Thyroid gland (tissue), 4 donors: ENCODE results near the gene SP3.

Experiments
- CTCF ChIP-seq, 6 experiments: fragments of 200-600 bp in 3 of 6; fragments of 450-650 bp in 3 of 6; sonication (generic) in 3 of 6; IDR thresholded peaks; one replicate each; pipeline ENCODE4 v1.5.1; 2016 to 2019; ENCODE audit warnings: antibody characterized with exemption in 6 of 6, mild to moderate bottlenecking in 2 of 6, inconsistent platforms in 1 of 6, moderate library complexity in 1 of 6
- POLR2A ChIP-seq, 2 donors: fragments of 450-650 bp; IDR thresholded peaks; one replicate each; pipeline ENCODE4 v1.6.1; 2017; ENCODE audit warnings: antibody characterized with exemption in 2 of 2, mild to moderate bottlenecking in 2 of 2, moderate library complexity in 1 of 2

GRCh38 chr2:173996766-173997165, 31.6 kb upstream of the SP3 start:
- TF ChIP-seq CTCF (IDR thresholded peaks at IDR 0.05) (no peak), POLR2A (IDR thresholded peaks at IDR 0.05) (no peak)
